ENCODE data around the gene HINFP. TPM values are rescaled to one million over a fixed set of nuclear protein-coding genes. Genes with fewer than 3 reads are reported as not detected.

HINFP gene
- total RNA-seq, 1 experiment from 2014 or later, result 42.4 TPM

GRCh38 chr11:119172513-119172912 is 51.1 kb downstream of the HINFP start:
- Histone ChIP-seq H4K91ac (ENCODE audit: insufficient read length, low read depth, low read length) (no peak overlapping the region), H3T11ph (ENCODE audit: low read length) (no peak overlapping the region), H3K23ac (ENCODE audit: insufficient read length, low read depth, low read length) (no peak overlapping the region), H3K79me1 (ENCODE audit: insufficient read depth, low read depth, low read length, poor library complexity, severe bottlenecking) (no peaks in the 10 kb centered on the region), H3K79me2 (ENCODE audit: insufficient read depth, low read length) (no peaks in the 10 kb centered on the region), H3K27me3 (ENCODE audit: insufficient read depth, low read length) (no peaks in the 10 kb centered on the region), H2BK12ac (ENCODE audit: insufficient read length, low read depth, low read length) (no peak overlapping the region), H2BK20ac (ENCODE audit: low read depth, low read length, poor library complexity, severe bottlenecking) (no peak overlapping the region), H4K8ac (replicated peaks; ENCODE audit: insufficient read length, low read depth, low read length) (no peak overlapping the region), H4K20me1 (ENCODE audit: control insufficient read depth, insufficient read depth, insufficient read length) (no peaks in the 10 kb centered on the region), H3K23me2 (ENCODE audit: insufficient read length, low read depth, low read length, poor library complexity, severe bottlenecking) (peaks cover 2% of the 10 kb centered on the region), H2BK120ac (ENCODE audit: low read depth, low read length, poor library complexity, severe bottlenecking) (no peak overlapping the region), H3K4me2 (ENCODE audit: insufficient read depth, insufficient read length, low read length) (no peak overlapping the region), H3K18ac (ENCODE audit: insufficient read length, low read depth, low read length) (no peak overlapping the region), H4K5ac (ENCODE audit: insufficient read length, low read depth, low read length) (no peak overlapping the region), H3K9me3 (ENCODE audit: control insufficient read depth, low read depth, low read length) (no peaks in the 10 kb centered on the region), H2AFZ (ENCODE audit: low read length) (no peak overlapping the region), H2AK5ac (ENCODE audit: insufficient read length, low read length) (no peak overlapping the region), H3K27ac (ENCODE audit: insufficient read length, low read depth, low read length) (no peak overlapping the region), H2BK15ac (ENCODE audit: low read depth, low read length) (no peak overlapping the region), H3K4ac (ENCODE audit: low read depth, low read length) (no peak overlapping the region), H3K14ac (ENCODE audit: insufficient read depth, low read length) (no peak overlapping the region), H3K56ac (ENCODE audit: insufficient read length, low read depth, low read length) (no peak overlapping the region), H2BK5ac (ENCODE audit: insufficient read length, low read length) (no peak overlapping the region), H3K9ac (ENCODE audit: extremely low read depth, insufficient read length, low read length) (no peak overlapping the region), H3K4me1 (ENCODE audit: insufficient read depth, low read length) (no peaks in the 10 kb centered on the region)
- peaks cover 0 to 3% of the 10 kb centered on the region in 2 experiments; a peak in 1 of 5 replicates for H3K9me3 Mint-ChIP-seq
- WGBS (ENCODE audit: extremely low coverage, insufficient read length, low lambda C conversion rate), result no CpG with 5 or more reads among the region's 2 CpGs
- 0 out of 5 replicates have a peak overlapping the region, but pooled peaks of 1 of the 2 experiments have one; percentile 3 for H3K4me3 Mint-ChIP-seq
- peaks cover 19 to 20% of the 10 kb centered on the region in 2 experiments for H3K4me1 Mint-ChIP-seq
- TF ChIP-seq, protein P1, sequence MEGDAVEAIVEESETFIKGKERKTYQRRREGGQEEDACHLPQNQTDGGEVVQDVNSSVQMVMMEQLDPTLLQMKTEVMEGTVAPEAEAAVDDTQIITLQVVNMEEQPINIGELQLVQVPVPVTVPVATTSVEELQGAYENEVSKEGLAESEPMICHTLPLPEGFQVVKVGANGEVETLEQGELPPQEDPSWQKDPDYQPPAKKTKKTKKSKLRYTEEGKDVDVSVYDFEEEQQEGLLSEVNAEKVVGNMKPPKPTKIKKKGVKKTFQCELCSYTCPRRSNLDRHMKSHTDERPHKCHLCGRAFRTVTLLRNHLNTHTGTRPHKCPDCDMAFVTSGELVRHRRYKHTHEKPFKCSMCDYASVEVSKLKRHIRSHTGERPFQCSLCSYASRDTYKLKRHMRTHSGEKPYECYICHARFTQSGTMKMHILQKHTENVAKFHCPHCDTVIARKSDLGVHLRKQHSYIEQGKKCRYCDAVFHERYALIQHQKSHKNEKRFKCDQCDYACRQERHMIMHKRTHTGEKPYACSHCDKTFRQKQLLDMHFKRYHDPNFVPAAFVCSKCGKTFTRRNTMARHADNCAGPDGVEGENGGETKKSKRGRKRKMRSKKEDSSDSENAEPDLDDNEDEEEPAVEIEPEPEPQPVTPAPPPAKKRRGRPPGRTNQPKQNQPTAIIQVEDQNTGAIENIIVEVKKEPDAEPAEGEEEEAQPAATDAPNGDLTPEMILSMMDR (conservative IDR thresholded peaks at IDR 0.05), result no peak
- peaks cover 0 to 25% (median 12%) of the 10 kb centered on the region in 3 experiments; a peak in 5 of 7 replicates for H3K36me3 Mint-ChIP-seq (ENCODE audit: insufficient read depth in 1 of 3, low read depth in 3 of 3)
- H3K27ac Mint-ChIP-seq, result peak overlapping the region in 1 of 3 experiments; percentile 20; a peak in 1 of 7 replicates
- no peaks in the 10 kb centered on the region; the same call in 1 of the 2 replicates for H3K27me3 Mint-ChIP-seq (ENCODE audit: low read depth)
- DNase-seq, result no peak

Data from H9 (cell line).